ENCODE data around the gene TRIM4.

TRIM4 gene

GRCh38 chr7:99860281-99861127 is 58.8 kb downstream of the TRIM4 start:
- Histone ChIP-seq H3K9me2 (replicated peaks; ENCODE audit: insufficient read depth, low read length) (no peaks in the 10 kb centered on the region), H3K4me3 (ENCODE audit: insufficient read depth, low read length, poor library complexity, severe bottlenecking) (no peak overlapping the region), H3K27me3 (ENCODE audit: low read length) (no peaks in the 10 kb centered on the region), H2AFZ (ENCODE audit: low read depth, low read length, severe bottlenecking) (no peak overlapping the region), H3K4me2 (ENCODE audit: low read depth, low read length, poor library complexity, severe bottlenecking) (no peak overlapping the region), H3K79me2 (ENCODE audit: insufficient read depth, low read length) (no peaks in the 10 kb centered on the region), H4K20me1 (ENCODE audit: low read depth, low read length) (no peaks in the 10 kb centered on the region), H3K27ac (ENCODE audit: low read depth, low read length) (no peak overlapping the region), H3F3A (ENCODE audit: insufficient read depth) (no peaks in the 10 kb centered on the region), H3K9me3 (ENCODE audit: insufficient read depth, low read length) (no peaks in the 10 kb centered on the region), H3K9ac (ENCODE audit: low read length) (no peak overlapping the region), H3K36me3 (ENCODE audit: low read length) (no peaks in the 10 kb centered on the region)
- TF ChIP-seq, protein P1, sequence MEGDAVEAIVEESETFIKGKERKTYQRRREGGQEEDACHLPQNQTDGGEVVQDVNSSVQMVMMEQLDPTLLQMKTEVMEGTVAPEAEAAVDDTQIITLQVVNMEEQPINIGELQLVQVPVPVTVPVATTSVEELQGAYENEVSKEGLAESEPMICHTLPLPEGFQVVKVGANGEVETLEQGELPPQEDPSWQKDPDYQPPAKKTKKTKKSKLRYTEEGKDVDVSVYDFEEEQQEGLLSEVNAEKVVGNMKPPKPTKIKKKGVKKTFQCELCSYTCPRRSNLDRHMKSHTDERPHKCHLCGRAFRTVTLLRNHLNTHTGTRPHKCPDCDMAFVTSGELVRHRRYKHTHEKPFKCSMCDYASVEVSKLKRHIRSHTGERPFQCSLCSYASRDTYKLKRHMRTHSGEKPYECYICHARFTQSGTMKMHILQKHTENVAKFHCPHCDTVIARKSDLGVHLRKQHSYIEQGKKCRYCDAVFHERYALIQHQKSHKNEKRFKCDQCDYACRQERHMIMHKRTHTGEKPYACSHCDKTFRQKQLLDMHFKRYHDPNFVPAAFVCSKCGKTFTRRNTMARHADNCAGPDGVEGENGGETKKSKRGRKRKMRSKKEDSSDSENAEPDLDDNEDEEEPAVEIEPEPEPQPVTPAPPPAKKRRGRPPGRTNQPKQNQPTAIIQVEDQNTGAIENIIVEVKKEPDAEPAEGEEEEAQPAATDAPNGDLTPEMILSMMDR (IDR thresholded peaks at IDR 0.05; ENCODE audit: insufficient read depth, low read length, poor library complexity, severe bottlenecking) = no peak
- TF ChIP-seq EZH2phosphoT487 (conservative IDR thresholded peaks at IDR 0.05; ENCODE audit: low read length) = no peak

DNA sequence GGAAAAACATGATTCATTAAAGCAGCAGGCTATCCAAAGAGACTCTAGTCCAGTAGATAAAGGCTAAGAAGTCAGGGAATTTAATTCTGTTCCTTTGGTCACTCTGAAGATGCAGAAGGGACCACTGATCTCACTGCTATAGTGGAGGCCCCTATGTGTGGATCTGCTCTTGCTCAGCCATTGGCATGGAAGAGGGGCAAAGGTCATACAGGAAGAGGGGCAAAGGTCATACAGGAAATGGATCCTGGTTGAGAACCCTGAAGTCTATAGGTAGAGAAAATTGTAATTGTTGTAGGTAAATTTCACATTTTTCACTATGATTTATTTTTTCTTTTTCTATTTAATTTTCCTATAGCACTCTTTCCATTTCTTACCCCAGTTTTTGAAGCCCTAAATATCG is 64.1 kb downstream of the TRIM4 start:
- Histone ChIP-seq H3K27me3 (ENCODE audit: low read length) (no peaks in the 10 kb centered on the region), H2AFZ (ENCODE audit: low read depth, low read length, severe bottlenecking) (no peak overlapping the region), H3K9me2 (replicated peaks; ENCODE audit: insufficient read depth, low read length) (no peaks in the 10 kb centered on the region), H3K79me2 (ENCODE audit: insufficient read depth, low read length) (no peaks in the 10 kb centered on the region), H3K4me3 (ENCODE audit: insufficient read depth, low read length, poor library complexity, severe bottlenecking) (no peak overlapping the region), H4K20me1 (ENCODE audit: low read depth, low read length) (no peaks in the 10 kb centered on the region), H3K9ac (ENCODE audit: low read length) (no peak overlapping the region), H3F3A (ENCODE audit: insufficient read depth) (no peaks in the 10 kb centered on the region), H3K36me3 (ENCODE audit: low read length) (no peaks in the 10 kb centered on the region), H3K4me2 (ENCODE audit: low read depth, low read length, poor library complexity, severe bottlenecking) (no peak overlapping the region), H3K9me3 (ENCODE audit: insufficient read depth, low read length) (no peaks in the 10 kb centered on the region), H3K27ac (ENCODE audit: low read depth, low read length) (no peak overlapping the region)
- TF ChIP-seq, protein P1 (IDR thresholded peaks at IDR 0.05; ENCODE audit: insufficient read depth, low read length, poor library complexity, severe bottlenecking) = no peak
- TF ChIP-seq EZH2phosphoT487 (conservative IDR thresholded peaks at IDR 0.05; ENCODE audit: low read length) = no peak

DNA sequence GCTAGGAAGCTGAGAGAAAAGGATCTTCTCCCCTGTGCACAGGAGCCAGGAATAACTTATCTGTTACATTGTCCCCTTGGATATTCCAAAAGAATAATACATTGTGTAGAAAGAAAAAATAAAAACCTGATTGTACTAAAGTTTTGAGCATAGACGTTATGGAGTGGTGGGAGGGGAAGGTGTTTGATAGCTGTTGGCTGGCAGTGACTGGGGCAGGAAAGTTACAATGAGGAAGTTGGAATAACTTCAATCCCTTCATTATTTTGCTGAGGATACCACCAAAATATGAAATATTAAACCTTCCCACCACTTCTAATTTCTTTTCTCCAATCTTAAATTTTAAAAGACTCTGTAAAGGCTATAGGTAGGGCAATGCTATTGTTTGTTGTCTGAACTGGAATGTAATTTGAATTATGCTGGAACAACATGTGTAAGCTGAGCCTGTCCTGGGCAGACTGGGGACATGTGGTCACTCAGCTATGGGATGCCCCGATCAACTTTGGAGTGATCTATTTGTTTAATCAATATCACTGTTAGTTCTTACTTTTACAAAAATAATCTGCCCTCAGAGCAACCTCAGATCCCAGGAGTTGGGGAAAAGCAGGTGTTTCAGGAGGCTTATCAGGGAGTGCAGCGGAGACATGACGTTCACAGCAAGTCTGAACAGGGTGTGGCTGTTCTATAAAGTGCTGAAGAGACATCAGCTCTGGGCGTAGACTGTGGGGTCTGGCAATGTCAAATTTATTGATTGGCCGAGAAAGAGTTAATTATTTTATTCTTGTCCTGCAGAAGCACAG is 70.7 kb downstream of the TRIM4 start:
- Histone ChIP-seq H3K4me2 (ENCODE audit: low read depth, low read length, poor library complexity, severe bottlenecking) (no peak overlapping the region), H3K27me3 (ENCODE audit: low read length) (no peaks in the 10 kb centered on the region; the same call in 1 of the 2 replicates), H3K27ac (ENCODE audit: low read depth, low read length) (no peak overlapping the region), H3K79me2 (ENCODE audit: insufficient read depth, low read length) (no peaks in the 10 kb centered on the region), H3K36me3 (ENCODE audit: low read length) (no peaks in the 10 kb centered on the region), H3K4me3 (ENCODE audit: insufficient read depth, low read length, poor library complexity, severe bottlenecking) (no peak overlapping the region), H4K20me1 (ENCODE audit: low read depth, low read length) (no peaks in the 10 kb centered on the region), H3K9ac (ENCODE audit: low read length) (no peak overlapping the region), H3K9me3 (ENCODE audit: insufficient read depth, low read length) (no peaks in the 10 kb centered on the region), H3F3A (ENCODE audit: insufficient read depth) (no peaks in the 10 kb centered on the region), H2AFZ (ENCODE audit: low read depth, low read length, severe bottlenecking) (no peak overlapping the region), H3K9me2 (replicated peaks; ENCODE audit: insufficient read depth, low read length) (no peaks in the 10 kb centered on the region)
- TF ChIP-seq, protein P1 (IDR thresholded peaks at IDR 0.05; ENCODE audit: insufficient read depth, low read length, poor library complexity, severe bottlenecking) = no peak
- TF ChIP-seq EZH2phosphoT487 (conservative IDR thresholded peaks at IDR 0.05; ENCODE audit: low read length) = no peak
